Activated T-cell treated with anti-CD3 and anti-CD28 coated beads, Interleukin-2, amount 50 U/mL, for 48 hours (primary cell): ENCODE results near the gene SCN3B.
"Not testable (repeated sequence)": the region's sequence is repeated elsewhere in the genome, so short reads cannot be mapped to it uniquely, and the experiment has no call there.

ENCODE experiments used
- DNase-seq, 2 experiments: peaks; one replicate each; pipeline ENCODE4 v3.0.0-alpha.2; 2020

SCN3B gene

GRCh38 chr11:123654566-123655081 is at the start of gene SCN3B:
TSS of gene SCN3B (minus strand) at chr11:123654624. CDS start at chr11:123653801, 823 bp downstream.
- peak; percentile 33 to 46 for DNase-seq

- DNase-seq = no peak
Observed at GRCh38 chr11:123702696-123703095, 48.3 kb upstream of the SCN3B start.

- DNase-seq = no peak
Observed at GRCh38 chr11:123702139-123702538, 47.7 kb upstream of the SCN3B start.

- no peak for DNase-seq
Observed at GRCh38 chr11:123700772-123701171, 46.3 kb upstream of the SCN3B start.

GRCh38 chr11:123698546-123699127 is 44.2 kb upstream of the SCN3B start:
- DNase-seq = no peak

- no peak for DNase-seq
Observed at GRCh38 chr11:123696183-123696582, 41.8 kb upstream of the SCN3B start.

- DNase-seq = no peak
Observed at GRCh38 chr11:123695231-123695630, 40.8 kb upstream of the SCN3B start.

- no peak for DNase-seq
Observed at GRCh38 chr11:123694551-123694950, 40.1 kb upstream of the SCN3B start.

- no peak for DNase-seq
Observed at GRCh38 chr11:123692961-123693360, 38.5 kb upstream of the SCN3B start.

- DNase-seq = peak; percentile 31 to 32
Observed at GRCh38 chr11:123690485-123690884, 36.1 kb upstream of the SCN3B start.

- no peak for DNase-seq
Observed at GRCh38 chr11:123684601-123685000, 30.2 kb upstream of the SCN3B start.

GRCh38 chr11:123683428-123684170 is 29.2 kb upstream of the SCN3B start:
- no peak for DNase-seq

GRCh38 chr11:123682696-123683410 is 28.4 kb upstream of the SCN3B start:
- no peak for DNase-seq

- DNase-seq = no peak
Observed at GRCh38 chr11:123681030-123681429, 26.6 kb upstream of the SCN3B start.

- no peak for DNase-seq
Observed at GRCh38 chr11:123678246-123678645, 23.8 kb upstream of the SCN3B start.

- no peak for DNase-seq
Observed at GRCh38 chr11:123677510-123677909, 23.1 kb upstream of the SCN3B start.

- DNase-seq = no peak
Observed at GRCh38 chr11:123674297-123674696, 19.9 kb upstream of the SCN3B start.

- no peak for DNase-seq
Observed at GRCh38 chr11:123672568-123672967, 18.1 kb upstream of the SCN3B start.

- DNase-seq = no peak
Observed at GRCh38 chr11:123671534-123671933, 17.1 kb upstream of the SCN3B start.

- no peak for DNase-seq
Observed at GRCh38 chr11:123670081-123670480, 15.7 kb upstream of the SCN3B start.

GRCh38 chr11:123665306-123665705 is 10.9 kb upstream of the SCN3B start:
- no peak for DNase-seq

- DNase-seq = not testable (repeated sequence)
Observed at GRCh38 chr11:123659965-123660364, 5.5 kb upstream of the SCN3B start.

- DNase-seq = no peak
Observed at GRCh38 chr11:123659311-123659710, 4.9 kb upstream of the SCN3B start.
